ENCODE measurements around the gene DSC2. TPM values are rescaled to one million over a fixed set of nuclear protein-coding genes. Genes with fewer than 3 reads are reported as not detected.

The DSC2 gene
- total and polyA plus RNA-seq, 11 donors = 6.3 to 37.2 (median 26.9) TPM

DNA sequence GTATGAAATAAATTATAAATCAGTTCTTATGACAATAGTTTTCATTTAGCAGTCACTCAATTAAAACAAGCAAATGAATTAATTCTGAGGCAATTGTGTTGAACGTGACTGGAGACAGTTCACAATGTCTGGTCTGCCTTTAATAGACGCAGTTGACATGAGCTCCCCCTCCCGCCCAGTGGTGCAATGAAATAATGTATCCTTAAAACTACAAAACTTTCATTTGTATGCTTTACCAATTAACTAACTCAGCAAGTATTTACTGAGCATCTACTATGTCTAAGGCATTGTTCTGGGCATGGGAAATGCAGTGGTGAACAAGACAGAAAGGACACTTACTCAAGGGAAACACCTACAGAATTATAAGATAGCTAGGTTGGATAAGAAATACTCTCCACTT is 3.5 kb upstream of the DSC2 start:
- peaks cover 0 to 3% (median 0%) of the 10 kb centered on the region in 9 donors for H3K27me3 ChIP-seq
- no peaks in the 10 kb centered on the region for H3K36me3 ChIP-seq
- intact Hi-C loops (cut with DNase I) = loop anchor here in 5 of 10 donors (10.0 kb wide), 4 partner anchors 119 to 389 kb away; partner anchors contain the start of gene DSG2 (in 1 of the 5)
- DNase-seq (no peak), ATAC-seq (no peak)
- H3K4me1 ChIP-seq = peaks cover 0 to 8% (median 0%) of the 10 kb centered on the region in 12 donors
- TF ChIP-seq POLR2A (IDR thresholded peaks at IDR 0.05) = no peak
- TF ChIP-seq CTCF (IDR thresholded peaks at IDR 0.05) = no peak
- WGBS, 4 donors = 88 to 92% (median 91%) methylated on average over 3 of the region's 3 CpGs
- H3K4me3 ChIP-seq = no peak overlapping the region
- no peak overlapping the region for H3K27ac ChIP-seq
- no peaks in the 10 kb centered on the region for H3K9me3 ChIP-seq

- Histone ChIP-seq H3K36me3 (no peaks in the 10 kb centered on the region), H3K27me3 (peaks cover 0 to 3% (median 0%) of the 10 kb centered on the region in 9 donors), H3K4me1 (peaks cover 0 to 14% (median 0%) of the 10 kb centered on the region in 12 donors), H3K4me3 (no peak overlapping the region), H3K9me3 (no peaks in the 10 kb centered on the region), H3K27ac (no peak overlapping the region)
- ATAC-seq (no peak), DNase-seq (no peak)
- intact Hi-C loops (cut with DNase I) = loop anchor here in 9 of 10 donors (5.0 to 10.0 kb wide), 10 partner anchors 98 to 408 kb away; partner anchors contain the start of gene DSG2 (in 3 of the 9)
- 54 to 68% (median 57%) methylated on average over 3 of the region's 3 CpGs for WGBS, 4 donors
- no peak for TF ChIP-seq CTCF (IDR thresholded peaks at IDR 0.05)
- no peak for TF ChIP-seq POLR2A (IDR thresholded peaks at IDR 0.05)
Observed at GRCh38 chr18:31104444-31104843, 2.2 kb upstream of the DSC2 start.

GRCh38 chr18:31103423-31103822 is 1.2 kb upstream of the DSC2 start:
- Histone ChIP-seq H3K27ac (no peak overlapping the region), H3K27me3 (peaks cover 0 to 3% (median 0%) of the 10 kb centered on the region in 9 donors), H3K4me1 (peaks cover 0 to 17% (median 0%) of the 10 kb centered on the region in 12 donors), H3K9me3 (no peaks in the 10 kb centered on the region), H3K4me3 (no peak overlapping the region), H3K36me3 (no peaks in the 10 kb centered on the region)
- TF ChIP-seq CTCF (IDR thresholded peaks at IDR 0.05) = no peak
- TF ChIP-seq POLR2A (IDR thresholded peaks at IDR 0.05) = no peak
- no peak for DNase-seq
- 82 to 88% (median 85%) methylated on average over 3 of the region's 3 CpGs for WGBS, 4 donors
- intact Hi-C loops (cut with DNase I) = loop anchor here in 9 of 10 donors (5.0 to 10.0 kb wide), 10 partner anchors 99 to 409 kb away; partner anchors contain the start of gene DSG2 (in 3 of the 9)
- no peak for ATAC-seq

- Histone ChIP-seq H3K4me3 (peak overlapping the region in 1 of 12 donors; percentile 89), H3K36me3 (no peaks in the 10 kb centered on the region), H3K27ac (no peak overlapping the region), H3K4me1 (peaks cover 0 to 17% (median 0%) of the 10 kb centered on the region in 12 donors), H3K9me3 (no peaks in the 10 kb centered on the region), H3K27me3 (peaks cover 0 to 3% (median 0%) of the 10 kb centered on the region in 9 donors)
- DNase-seq (no peak), ATAC-seq (no peak)
- intact Hi-C loops (cut with DNase I) = loop anchor here in 9 of 10 donors (5.0 to 10.0 kb wide), 10 partner anchors 99 to 409 kb away; partner anchors contain the start of gene DSG2 (in 3 of the 9)
- TF ChIP-seq POLR2A (IDR thresholded peaks at IDR 0.05) = no peak
- no peak for TF ChIP-seq CTCF (IDR thresholded peaks at IDR 0.05)
- WGBS, 4 donors = 88 to 95% (median 93%) methylated on average over 2 of the region's 2 CpGs
Observed at GRCh38 chr18:31102941-31103340, 720 bp upstream of the DSC2 start.

Data from heart left ventricle (tissue), 16 donors.